ENCODE results near the gene GALNT2.

The GALNT2 gene

GRCh38 chr1:230306169-230306568, 239.1 kb downstream of the GALNT2 start:
- TF ChIP-seq CTCF (IDR thresholded peaks at IDR 0.05; ENCODE audit: insufficient read depth, low read length, poor library complexity, severe bottlenecking) = peak; percentile 36
- no peak for DNase-seq (ENCODE audit: extremely low read depth, insufficient read length)
- Histone ChIP-seq H3K36me3 (ENCODE audit: control insufficient read depth, insufficient read depth, low read length) (no peaks in the 10 kb centered on the region), H3K4me3 (replicated peaks; ENCODE audit: low read depth, low read length) (no peak overlapping the region), H3K27me3 (replicated peaks; ENCODE audit: control insufficient read depth, insufficient read depth, low read length) (no peaks in the 10 kb centered on the region)

GRCh38 chr1:230307213-230307612, 240.2 kb downstream of the GALNT2 start:
- no peak overlapping the region for H3K4me3 ChIP-seq (replicated peaks; ENCODE audit: low read depth, low read length)
- no peak for DNase-seq (ENCODE audit: extremely low read depth, insufficient read length)

GRCh38 chr1:230308039-230308438, 241.0 kb downstream of the GALNT2 start:
- TF ChIP-seq CTCF (IDR thresholded peaks at IDR 0.05; ENCODE audit: insufficient read depth, low read length, poor library complexity, severe bottlenecking) = no peak
- DNase-seq (ENCODE audit: extremely low read depth, insufficient read length) = no peak

More at GRCh38 chr1:230307213-230307612, 240.2 kb downstream of the GALNT2 start:
- Histone ChIP-seq H3K27me3 (replicated peaks; ENCODE audit: control insufficient read depth, insufficient read depth, low read length) (no peaks in the 10 kb centered on the region), H3K36me3 (ENCODE audit: control insufficient read depth, insufficient read depth, low read length) (no peaks in the 10 kb centered on the region)
- no peak for TF ChIP-seq CTCF (IDR thresholded peaks at IDR 0.05; ENCODE audit: insufficient read depth, low read length, poor library complexity, severe bottlenecking)

GRCh38 chr1:230308821-230309220, 241.8 kb downstream of the GALNT2 start:
- H3K36me3 ChIP-seq (ENCODE audit: control insufficient read depth, insufficient read depth, low read length) = no peaks in the 10 kb centered on the region
- TF ChIP-seq CTCF (IDR thresholded peaks at IDR 0.05; ENCODE audit: insufficient read depth, low read length, poor library complexity, severe bottlenecking) = no peak
- no peak for DNase-seq (ENCODE audit: extremely low read depth, insufficient read length)
- H3K27me3 ChIP-seq (replicated peaks; ENCODE audit: control insufficient read depth, insufficient read depth, low read length) = no peaks in the 10 kb centered on the region
- no peak overlapping the region for H3K4me3 ChIP-seq (replicated peaks; ENCODE audit: low read depth, low read length)

More at GRCh38 chr1:230308039-230308438, 241.0 kb downstream of the GALNT2 start:
- H3K27me3 ChIP-seq (replicated peaks; ENCODE audit: control insufficient read depth, insufficient read depth, low read length) = no peaks in the 10 kb centered on the region
- no peaks in the 10 kb centered on the region for H3K36me3 ChIP-seq (ENCODE audit: control insufficient read depth, insufficient read depth, low read length)
- no peak overlapping the region for H3K4me3 ChIP-seq (replicated peaks; ENCODE audit: low read depth, low read length)

GRCh38 chr1:230309646-230310177, 242.7 kb downstream of the GALNT2 start:
- no peak for TF ChIP-seq CTCF (IDR thresholded peaks at IDR 0.05; ENCODE audit: insufficient read depth, low read length, poor library complexity, severe bottlenecking)
- H3K27me3 ChIP-seq (replicated peaks; ENCODE audit: control insufficient read depth, insufficient read depth, low read length) = no peaks in the 10 kb centered on the region; the same call in 1 of the 2 replicates
- H3K4me3 ChIP-seq (replicated peaks; ENCODE audit: low read depth, low read length) = no peak overlapping the region
- DNase-seq (ENCODE audit: extremely low read depth, insufficient read length) = no peak
- no peaks in the 10 kb centered on the region for H3K36me3 ChIP-seq (ENCODE audit: control insufficient read depth, insufficient read depth, low read length)
